ENCODE results near the gene CSRP2.

DNA sequence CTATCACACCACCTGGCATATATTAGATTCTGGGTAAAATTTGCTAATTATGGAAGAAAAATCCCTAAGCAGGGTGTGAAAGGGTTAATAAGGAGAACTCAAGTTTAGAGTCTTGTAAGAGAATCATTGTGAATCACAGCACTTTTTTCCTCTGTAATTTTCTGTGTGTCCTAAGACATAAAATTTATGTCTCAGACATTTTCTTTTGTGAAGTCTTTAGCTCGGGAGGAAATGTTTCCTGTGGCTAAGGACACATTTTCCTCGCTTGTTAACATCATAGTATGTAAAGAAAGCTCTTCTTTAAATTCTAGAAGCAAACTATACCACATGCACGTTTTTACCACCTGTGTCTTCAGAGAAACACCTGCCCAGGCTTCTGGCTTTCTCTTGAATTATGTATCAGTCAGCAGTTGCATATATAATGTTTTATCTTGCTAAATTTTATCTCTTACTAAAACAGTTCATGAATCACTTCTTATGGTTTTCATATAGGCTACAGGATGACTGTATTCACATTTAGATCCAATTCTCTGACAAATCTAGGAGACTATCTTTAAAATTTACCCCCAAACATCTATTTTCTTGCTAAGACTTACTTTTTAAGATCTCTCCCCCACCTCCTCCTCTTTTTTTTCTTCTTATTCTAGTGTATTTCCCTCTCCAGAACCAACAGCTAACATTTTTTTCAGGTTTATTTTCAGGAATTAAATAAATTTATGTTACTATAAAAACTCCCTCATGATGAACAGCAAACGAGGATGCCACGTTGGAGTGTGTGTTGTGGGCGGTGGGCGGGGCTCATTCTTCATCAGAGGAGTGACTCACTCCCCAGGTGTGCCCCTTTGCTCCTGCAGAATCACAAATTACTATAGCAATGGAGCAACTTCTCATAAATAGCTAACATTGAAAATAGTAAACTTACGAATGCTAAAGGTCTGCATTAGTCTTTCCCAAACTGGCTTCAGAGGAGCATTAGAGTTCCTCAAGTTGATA, 11.6 kb upstream of the CSRP2 start:
- TF ChIP-seq, protein P1, sequence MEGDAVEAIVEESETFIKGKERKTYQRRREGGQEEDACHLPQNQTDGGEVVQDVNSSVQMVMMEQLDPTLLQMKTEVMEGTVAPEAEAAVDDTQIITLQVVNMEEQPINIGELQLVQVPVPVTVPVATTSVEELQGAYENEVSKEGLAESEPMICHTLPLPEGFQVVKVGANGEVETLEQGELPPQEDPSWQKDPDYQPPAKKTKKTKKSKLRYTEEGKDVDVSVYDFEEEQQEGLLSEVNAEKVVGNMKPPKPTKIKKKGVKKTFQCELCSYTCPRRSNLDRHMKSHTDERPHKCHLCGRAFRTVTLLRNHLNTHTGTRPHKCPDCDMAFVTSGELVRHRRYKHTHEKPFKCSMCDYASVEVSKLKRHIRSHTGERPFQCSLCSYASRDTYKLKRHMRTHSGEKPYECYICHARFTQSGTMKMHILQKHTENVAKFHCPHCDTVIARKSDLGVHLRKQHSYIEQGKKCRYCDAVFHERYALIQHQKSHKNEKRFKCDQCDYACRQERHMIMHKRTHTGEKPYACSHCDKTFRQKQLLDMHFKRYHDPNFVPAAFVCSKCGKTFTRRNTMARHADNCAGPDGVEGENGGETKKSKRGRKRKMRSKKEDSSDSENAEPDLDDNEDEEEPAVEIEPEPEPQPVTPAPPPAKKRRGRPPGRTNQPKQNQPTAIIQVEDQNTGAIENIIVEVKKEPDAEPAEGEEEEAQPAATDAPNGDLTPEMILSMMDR (IDR thresholded peaks at IDR 0.05 in 2 of 3, conservative IDR thresholded peaks at IDR 0.05 in 1 of 3; ENCODE audit: borderline replicate concordance in 1 of 3, insufficient read depth in 1 of 3, low read depth in 2 of 3, low read length in 2 of 3), result no peak
- TF ChIP-seq RAD21 (IDR thresholded peaks at IDR 0.05; ENCODE audit: low read depth), result no peak
- no peak for TF ChIP-seq TCF7L2 (IDR thresholded peaks at IDR 0.05; ENCODE audit: borderline replicate concordance, extremely low read depth, insufficient read depth, insufficient read length)
- no peak for TF ChIP-seq SIN3A (IDR thresholded peaks at IDR 0.05; ENCODE audit: low read depth)
- TF ChIP-seq EZH2phosphoT487 (IDR thresholded peaks at IDR 0.05; ENCODE audit: borderline replicate concordance), result no peak
- no peak for TF ChIP-seq POLR2AphosphoS5 (IDR thresholded peaks at IDR 0.05; ENCODE audit: low read depth, low read length)
- TF ChIP-seq POLR2A (IDR thresholded peaks at IDR 0.05; ENCODE audit: borderline replicate concordance, extremely low read depth, insufficient read depth, insufficient read length), result no peak
- 0 out of 2 replicates have a peak, but pooled peaks have one; percentile 18 for TF ChIP-seq JUND (IDR thresholded peaks at IDR 0.05)

All from HCT116 (cell line).